PC-9 (cell line): Measurements from ENCODE around the gene PIK3R6.

Experiments used
- CTCF ChIP-seq: fragments of 200-600 bp; sonication (generic); conservative IDR thresholded peaks from 2 replicates; pipeline ENCODE4 v1.6.1; 2017; ENCODE audit warnings: mixed run types, antibody characterized with exemption, mild to moderate bottlenecking, moderate library complexity
- EZH2 ChIP-seq: fragments of 200-600 bp; sonication (generic); IDR thresholded peaks from 2 replicates; pipeline ENCODE4 v1.8.0; 2017; ENCODE audit warnings: antibody characterized with exemption, low read depth

DNA sequence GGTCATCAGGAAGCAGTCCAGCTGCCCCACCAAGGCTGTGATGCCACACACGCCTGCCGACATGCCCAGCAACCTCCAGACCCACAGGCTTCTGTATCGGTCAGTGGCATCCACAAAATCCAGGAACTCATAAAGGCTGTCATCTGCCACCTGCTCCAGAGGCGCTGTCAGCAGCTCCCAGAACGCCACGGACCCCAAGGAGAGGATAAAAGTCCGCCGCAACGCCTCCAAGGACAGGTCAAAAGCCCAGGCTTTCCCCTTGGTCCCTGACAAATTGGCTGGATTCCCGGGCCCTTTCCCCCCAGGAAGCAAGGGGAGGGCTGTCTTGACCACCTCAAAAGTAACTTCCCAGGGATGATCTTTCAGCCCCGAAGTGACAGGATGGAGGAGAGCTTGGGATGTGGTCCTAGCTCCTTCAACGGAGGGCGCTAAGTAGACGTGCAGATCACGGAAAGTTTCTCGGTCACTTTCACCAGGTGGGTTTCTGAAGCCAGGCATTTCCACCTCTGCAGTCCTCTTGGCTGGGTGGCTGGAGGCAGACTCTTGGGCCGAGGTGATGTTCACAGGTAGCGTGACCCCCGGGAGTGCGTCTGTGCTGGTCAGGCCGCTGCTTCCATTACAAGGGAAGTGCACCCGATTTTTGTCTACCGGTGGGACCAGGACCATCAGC lies 69.2 kb downstream of the PIK3R6 start:
- no peak for TF ChIP-seq CTCF
- no peak for TF ChIP-seq EZH2
